GM21529 (cell line): ENCODE results near the gene FNTB.
"Not testable (repeated sequence)": the region's sequence is repeated elsewhere in the genome, so short reads cannot be mapped to it uniquely, and the experiment has no call there.

Source experiments
- ATAC-seq: cut with Tn5 transposase; IDR thresholded peaks from one replicate; pipeline ENCODE4 v1.9.1; 2021; ENCODE audit not compliant: unreplicated experiment

Gene FNTB

DNA sequence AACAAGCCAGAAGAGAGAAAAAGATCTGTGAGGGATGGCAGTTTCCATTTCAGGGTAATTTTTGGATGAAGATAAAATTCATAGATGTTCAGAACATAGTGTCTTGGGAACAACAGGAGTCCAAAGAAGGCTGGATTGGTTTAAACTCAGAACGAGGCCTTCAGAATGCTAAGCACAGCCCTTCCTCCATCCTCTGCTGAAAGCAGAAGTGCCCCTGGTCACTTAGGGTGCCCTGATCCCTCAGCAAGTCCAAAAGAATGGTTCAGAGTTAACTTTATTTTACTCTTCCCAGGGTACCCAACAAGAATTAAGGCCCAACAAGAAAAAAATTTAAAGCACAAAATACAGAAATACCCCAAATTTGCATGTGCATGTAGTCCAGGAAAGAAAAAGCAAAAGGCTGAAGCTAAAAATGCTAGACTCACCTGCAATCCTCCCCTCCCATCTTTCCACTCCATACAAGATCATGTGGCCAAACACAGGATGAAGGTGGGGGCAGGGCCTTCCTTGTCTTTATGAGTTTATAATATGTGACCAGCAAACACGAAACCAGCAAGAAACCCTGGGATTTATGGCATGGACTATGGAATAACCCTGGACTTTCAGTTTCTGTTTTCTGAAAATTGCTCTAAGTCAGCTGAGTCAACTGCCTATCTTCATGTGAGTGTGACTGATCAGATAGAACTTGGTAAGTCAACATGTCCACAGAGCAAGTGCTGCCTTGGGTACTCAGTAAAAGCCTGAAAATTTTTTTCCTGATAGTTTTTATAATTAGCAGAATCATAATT is 94.5 kb downstream of the FNTB start:
- no peak for ATAC-seq

- no peak for ATAC-seq
These were observed 96.2 kb downstream of the FNTB start for GRCh38 chr14:65082930-65083329.

DNA sequence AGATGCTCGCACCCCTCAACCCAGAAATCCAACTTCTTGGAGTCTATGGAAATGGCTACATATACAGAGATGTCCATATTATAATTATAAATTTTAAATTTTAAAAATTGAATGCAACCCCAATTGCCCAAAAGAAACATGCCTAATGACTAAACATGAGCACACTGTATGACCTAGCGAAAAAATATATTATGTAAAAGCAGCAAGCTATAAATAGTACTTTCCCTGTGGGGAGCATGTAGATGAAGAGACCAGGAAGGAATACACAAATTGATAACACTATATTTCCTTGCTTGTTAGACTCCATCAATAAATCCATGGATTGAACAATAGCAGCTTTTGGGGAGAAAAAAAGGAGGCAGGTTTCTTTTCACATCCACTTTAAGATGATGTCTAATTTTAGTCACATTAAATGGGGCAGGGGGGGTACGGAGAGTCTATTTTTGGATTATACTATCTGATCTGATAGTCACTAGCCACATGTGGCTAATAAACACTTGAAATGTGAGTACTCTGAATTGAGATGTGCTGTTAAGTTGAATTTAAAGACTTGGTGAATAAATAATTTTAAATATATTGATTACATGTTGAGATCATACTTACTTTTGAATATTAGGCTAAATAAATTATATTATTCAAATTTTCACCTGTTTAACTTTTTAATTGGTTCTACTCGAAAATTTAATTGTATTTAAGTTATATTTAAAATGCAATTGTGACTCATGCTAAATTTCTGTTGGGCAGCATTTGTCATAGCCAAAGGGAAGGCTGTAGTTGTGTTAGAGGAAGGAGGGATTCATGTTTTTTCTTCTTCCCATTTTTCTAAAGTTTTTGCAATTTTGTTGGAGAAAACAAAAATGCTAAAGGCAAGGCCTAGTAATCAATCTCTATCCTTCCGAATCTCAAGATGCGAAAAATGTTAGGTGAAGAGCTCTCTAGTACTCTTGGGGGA is 98.1 kb downstream of the FNTB start:
- no peak for ATAC-seq

DNA sequence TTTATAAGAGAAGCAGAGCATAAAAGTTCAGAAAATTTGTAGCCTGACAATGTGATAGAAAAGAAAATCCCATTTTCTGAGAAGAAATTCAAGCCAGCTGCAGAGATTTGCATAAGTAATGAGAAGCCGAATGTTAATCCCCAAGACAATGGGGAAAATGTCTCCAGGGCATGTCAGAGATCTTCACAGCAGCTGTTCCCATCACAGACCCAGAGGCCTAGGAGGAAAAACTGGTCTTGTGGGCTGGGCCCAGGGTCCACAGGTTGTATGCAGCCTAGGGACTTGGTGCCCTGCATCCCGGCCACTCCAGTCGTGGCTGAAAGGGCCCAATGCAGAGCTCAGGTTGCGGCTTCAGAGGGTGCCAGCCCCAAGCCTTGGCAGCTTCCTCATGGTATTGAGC is 100.0 kb downstream of the FNTB start:
- not testable (repeated sequence) for ATAC-seq

GRCh38 chr14:65087835-65088234 is 101.1 kb downstream of the FNTB start:
- not testable (repeated sequence) for ATAC-seq

DNA sequence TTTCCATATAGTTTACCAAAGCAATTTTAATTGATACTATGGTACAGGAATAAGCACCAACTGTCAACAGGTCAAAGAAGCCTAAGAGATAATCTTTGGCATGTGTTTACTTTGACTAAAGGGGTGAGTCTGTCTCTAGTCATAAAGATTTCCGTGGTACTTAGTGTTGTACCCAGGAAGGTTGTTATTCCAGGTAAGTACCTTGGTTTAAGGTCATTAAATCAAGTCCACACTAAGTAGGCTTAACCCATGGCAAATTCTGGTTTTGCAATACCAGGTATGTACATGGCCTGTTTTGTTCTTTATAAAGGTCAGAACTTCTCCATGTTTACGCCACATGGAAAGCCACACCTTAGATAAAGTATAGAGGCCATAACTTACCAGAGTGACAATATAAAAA is 105.7 kb downstream of the FNTB start:
- no peak for ATAC-seq

DNA sequence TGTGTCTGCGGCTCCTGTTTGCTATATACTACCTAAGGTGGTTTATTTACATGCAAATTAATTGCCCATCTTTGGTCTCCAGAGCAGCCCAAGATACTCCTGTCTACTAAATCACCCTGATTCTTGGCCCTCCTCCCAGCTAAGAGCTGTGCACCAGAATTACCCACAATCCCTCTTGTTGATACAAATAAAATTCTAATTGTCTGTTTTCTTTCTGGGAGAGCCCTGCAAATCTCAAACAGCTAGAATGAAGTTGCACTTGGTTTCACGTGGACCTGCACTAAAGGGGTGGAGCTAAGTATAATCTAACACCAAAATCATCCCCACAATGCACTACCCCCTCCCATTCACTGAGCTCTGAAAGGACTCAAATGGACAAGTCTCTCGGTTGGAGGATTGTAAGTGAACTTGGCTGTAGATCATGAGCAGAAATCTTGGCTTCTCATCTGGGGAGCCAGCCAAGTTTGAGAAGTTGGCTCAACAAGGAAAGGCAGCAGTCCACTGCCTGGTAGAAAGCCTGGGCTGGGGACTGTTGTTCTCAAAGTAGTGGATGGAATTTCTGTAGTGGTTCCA is 109.0 kb downstream of the FNTB start:
- ATAC-seq = no peak

- no peak for ATAC-seq
These were observed 109.8 kb downstream of the FNTB start for GRCh38 chr14:65096323-65097089.

DNA sequence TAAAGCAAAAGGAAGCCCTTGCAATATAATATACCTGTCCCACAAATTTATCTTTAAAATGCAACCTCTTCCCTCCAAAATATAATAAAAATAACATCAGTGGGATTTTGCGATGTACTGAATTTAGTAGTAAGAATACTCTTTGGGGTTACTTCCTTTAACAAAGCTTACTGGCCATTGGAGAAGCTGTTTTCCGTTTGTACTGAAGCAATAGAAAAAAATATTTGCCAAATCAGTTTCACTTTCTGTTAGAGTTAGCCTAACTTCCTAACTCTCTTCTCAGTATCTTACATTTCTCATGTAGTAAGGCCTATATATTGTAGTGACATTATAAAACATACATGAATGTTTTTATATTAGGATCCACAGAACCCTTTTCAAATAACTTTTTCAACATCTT is 111.9 kb downstream of the FNTB start:
- no peak for ATAC-seq

- ATAC-seq = no peak
These were observed 114.3 kb downstream of the FNTB start for GRCh38 chr14:65100922-65101541.

- ATAC-seq = no peak
These were observed 115.1 kb downstream of the FNTB start for GRCh38 chr14:65101631-65102440.

- peak; percentile 82 for ATAC-seq
These were observed 115.9 kb downstream of the FNTB start, which contains the start of gene MAX for GRCh38 chr14:65102441-65103149. Gene MAX (minus strand): TSS chr14:65102517. CDS start chr14:65102339, 178 bp downstream.

GRCh38 chr14:65103150-65103760 is 116.6 kb downstream of the FNTB start:
- ATAC-seq = no peak

- no peak for ATAC-seq
These were observed 118.1 kb downstream of the FNTB start for GRCh38 chr14:65104791-65105190.

- ATAC-seq = no peak
These were observed 119.6 kb downstream of the FNTB start for GRCh38 chr14:65106316-65106715.

DNA sequence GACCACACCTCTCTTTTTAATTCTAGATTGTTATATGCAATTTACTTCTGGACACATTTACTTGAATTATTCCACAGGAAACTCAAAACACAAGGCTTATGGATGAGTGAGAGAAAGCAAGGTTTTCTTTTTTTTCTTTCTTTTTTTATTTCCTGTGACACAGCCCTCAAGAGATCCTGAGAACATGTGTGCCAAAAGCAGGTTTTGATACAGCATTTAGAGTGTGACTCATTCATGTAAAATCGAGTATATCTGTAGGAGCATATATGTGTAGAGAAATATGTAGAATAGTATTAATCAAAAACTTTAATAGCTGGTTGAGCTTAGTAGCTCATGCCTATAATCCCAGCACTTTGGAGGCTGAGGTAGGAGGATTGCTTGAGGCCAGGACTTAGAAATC is 120.0 kb downstream of the FNTB start:
- ATAC-seq = no peak

DNA sequence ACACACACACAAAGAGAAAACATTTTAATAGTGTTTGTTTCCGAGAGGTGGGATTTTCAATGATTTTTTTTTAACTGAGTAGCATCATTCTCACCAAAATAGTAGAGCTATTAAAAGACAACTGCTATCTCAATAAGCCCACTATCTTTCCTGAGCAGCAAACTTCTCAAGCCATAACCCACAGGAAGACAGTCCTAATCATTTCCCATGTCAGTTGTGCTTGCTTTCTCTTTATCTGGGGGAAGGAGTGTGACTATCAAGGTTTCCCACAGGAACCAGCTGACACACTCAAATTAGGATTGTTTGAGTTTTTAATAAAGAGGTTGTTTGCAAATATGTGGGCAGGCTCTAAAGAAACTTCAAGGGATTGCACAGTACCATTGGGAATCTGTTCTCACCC is 120.5 kb downstream of the FNTB start:
- ATAC-seq = no peak

- no peak for ATAC-seq
These were observed 122.7 kb downstream of the FNTB start for GRCh38 chr14:65109357-65109756.
